Measurements from ENCODE around the gene MED13L.

DNA sequence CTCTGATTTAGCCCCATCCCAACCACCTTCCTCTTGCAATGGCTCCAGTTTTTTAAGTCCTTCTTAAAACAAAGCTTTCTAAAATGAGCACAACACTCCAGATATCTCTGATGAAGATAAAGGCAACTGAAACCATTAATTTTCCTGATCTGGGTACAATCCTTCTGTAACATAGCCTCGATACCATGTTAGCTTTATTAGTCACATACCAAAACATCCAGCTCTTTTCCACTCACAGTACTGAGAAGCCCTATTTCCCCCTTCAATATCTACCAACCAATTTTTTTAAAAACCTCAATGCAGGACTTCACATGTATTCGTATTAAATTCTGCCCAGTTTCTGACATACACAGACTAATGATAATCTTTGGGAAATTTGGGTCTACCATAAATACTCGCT lies 105.9 kb downstream of the MED13L start:
- TF ChIP-seq, protein P1, sequence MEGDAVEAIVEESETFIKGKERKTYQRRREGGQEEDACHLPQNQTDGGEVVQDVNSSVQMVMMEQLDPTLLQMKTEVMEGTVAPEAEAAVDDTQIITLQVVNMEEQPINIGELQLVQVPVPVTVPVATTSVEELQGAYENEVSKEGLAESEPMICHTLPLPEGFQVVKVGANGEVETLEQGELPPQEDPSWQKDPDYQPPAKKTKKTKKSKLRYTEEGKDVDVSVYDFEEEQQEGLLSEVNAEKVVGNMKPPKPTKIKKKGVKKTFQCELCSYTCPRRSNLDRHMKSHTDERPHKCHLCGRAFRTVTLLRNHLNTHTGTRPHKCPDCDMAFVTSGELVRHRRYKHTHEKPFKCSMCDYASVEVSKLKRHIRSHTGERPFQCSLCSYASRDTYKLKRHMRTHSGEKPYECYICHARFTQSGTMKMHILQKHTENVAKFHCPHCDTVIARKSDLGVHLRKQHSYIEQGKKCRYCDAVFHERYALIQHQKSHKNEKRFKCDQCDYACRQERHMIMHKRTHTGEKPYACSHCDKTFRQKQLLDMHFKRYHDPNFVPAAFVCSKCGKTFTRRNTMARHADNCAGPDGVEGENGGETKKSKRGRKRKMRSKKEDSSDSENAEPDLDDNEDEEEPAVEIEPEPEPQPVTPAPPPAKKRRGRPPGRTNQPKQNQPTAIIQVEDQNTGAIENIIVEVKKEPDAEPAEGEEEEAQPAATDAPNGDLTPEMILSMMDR (IDR thresholded peaks at IDR 0.05; ENCODE audit: control extremely low read depth in 1 of 3, insufficient read depth in 1 of 3, low read depth in 1 of 3, low read length in 3 of 3) = no peak
- TF ChIP-seq POU5F1 (IDR thresholded peaks at IDR 0.05; ENCODE audit: low read depth, low read length) = no peak
